Lung (tissue), 12 donors: ENCODE measurements around the gene CELF5. TPM values are rescaled to one million over a fixed set of nuclear protein-coding genes. Genes with fewer than 3 reads are reported as not detected.
A peak's percentile ranks its signal among the peaks of the same experiment; 100 is the strongest.

ENCODE experiments used
- ATAC-seq: fragments of 200-7000 bp; cut with Tn5 transposase; one replicate; pipeline ENCODE4 v1.9.1; 2020; ENCODE audit warnings: moderate number of reproducible peaks; ENCODE audit not compliant: insufficient read depth, low FRiP score
- DNase-seq, 3 donors: peaks; one replicate each; pipeline ENCODE4 v3.0.0-alpha.2; 2013 to 2017
- H3K27ac ChIP-seq, 2 donors: one replicate each; pipeline ENCODE4 v1.5.1; 2013; ENCODE audit warnings: mild to moderate bottlenecking in 2 of 2, moderate library complexity in 2 of 2, control low read depth in 1 of 2, inconsistent platforms in 1 of 2, low read depth in 1 of 2, low read length in 1 of 2
- H3K27me3 ChIP-seq, 3 donors: one replicate each; pipeline ENCODE4 v1.5.1; 2013; ENCODE audit warnings: low read length in 2 of 3; ENCODE audit not compliant: control insufficient read depth in 3 of 3, insufficient read depth in 3 of 3
- H3K36me3 ChIP-seq, 4 donors: one replicate each; pipeline ENCODE4 v1.5.1; 2013; ENCODE audit warnings: low read length in 4 of 4, mild to moderate bottlenecking in 1 of 4, moderate library complexity in 1 of 4; ENCODE audit not compliant: control insufficient read depth in 4 of 4, insufficient read depth in 4 of 4
- H3K4me1 ChIP-seq, 5 donors: one replicate each; pipeline ENCODE4 v1.5.1; 2013; ENCODE audit warnings: low read length in 5 of 5, mild to moderate bottlenecking in 2 of 5, moderate library complexity in 1 of 5; ENCODE audit not compliant: control insufficient read depth in 5 of 5, insufficient read depth in 5 of 5
- H3K4me3 ChIP-seq: one replicate; pipeline ENCODE4 v1.5.1; 2013; ENCODE audit warnings: mild to moderate bottlenecking, control low read depth, moderate library complexity
- H3K9ac ChIP-seq, 2 donors: one replicate each; pipeline ENCODE4 v1.5.1; 2013; ENCODE audit warnings: low read length in 2 of 2, control low read depth in 1 of 2; ENCODE audit not compliant: insufficient read depth in 1 of 2
- H3K9me3 ChIP-seq, 4 donors: one replicate each; pipeline ENCODE4 v1.5.1; 2013; ENCODE audit warnings: low read length in 3 of 4, mild to moderate bottlenecking in 1 of 4, moderate library complexity in 1 of 4; ENCODE audit not compliant: control insufficient read depth in 4 of 4, insufficient read depth in 3 of 4
- WGBS, 2 donors: extraction: QIAGEN DNeasy Blood & Tissue Kit; methylation state at CpG; one replicate each; pipeline ENCODE4 v1.1.7; 2013; 5-methylcytosine and 5-hydroxymethylcytosine counted together
- polyA plus RNA-seq, 2 donors: library from polyadenylated mRNA; stranded (reverse); fragments of 200-250 nt; gene quantifications; one replicate each; pipeline ENCODE4 v1.2.1, GENCODE V29; 2013
- total RNA-seq, 2 donors: library from RNA; depleted of rRNA in 1 of 2; stranded (reverse); fragments of >200 nt in 1 of 2; gene quantifications; one replicate each; pipeline ENCODE4 v1.2.1, GENCODE V29; 2014 to 2021
- TF ChIP-seq, protein P1 (sequence below): IDR thresholded peaks from 2 replicates; pipeline ENCODE4 v1.5.1; 2012; ENCODE audit warnings: mild to moderate bottlenecking; ENCODE audit errors: control extremely low read depth, extremely low read depth
- donor health status: control.
- donor health status: control.
- donor health status: Bipolar disorder and iron deficiency.
- donor health status: healthy.
- donor health status: DM: yes; HTN: yes; CAD: no.

Gene CELF5
- total and polyA plus RNA-seq, 4 donors, result 0.08 to 0.14 (median 0.12) TPM; not detected in 1

DNA sequence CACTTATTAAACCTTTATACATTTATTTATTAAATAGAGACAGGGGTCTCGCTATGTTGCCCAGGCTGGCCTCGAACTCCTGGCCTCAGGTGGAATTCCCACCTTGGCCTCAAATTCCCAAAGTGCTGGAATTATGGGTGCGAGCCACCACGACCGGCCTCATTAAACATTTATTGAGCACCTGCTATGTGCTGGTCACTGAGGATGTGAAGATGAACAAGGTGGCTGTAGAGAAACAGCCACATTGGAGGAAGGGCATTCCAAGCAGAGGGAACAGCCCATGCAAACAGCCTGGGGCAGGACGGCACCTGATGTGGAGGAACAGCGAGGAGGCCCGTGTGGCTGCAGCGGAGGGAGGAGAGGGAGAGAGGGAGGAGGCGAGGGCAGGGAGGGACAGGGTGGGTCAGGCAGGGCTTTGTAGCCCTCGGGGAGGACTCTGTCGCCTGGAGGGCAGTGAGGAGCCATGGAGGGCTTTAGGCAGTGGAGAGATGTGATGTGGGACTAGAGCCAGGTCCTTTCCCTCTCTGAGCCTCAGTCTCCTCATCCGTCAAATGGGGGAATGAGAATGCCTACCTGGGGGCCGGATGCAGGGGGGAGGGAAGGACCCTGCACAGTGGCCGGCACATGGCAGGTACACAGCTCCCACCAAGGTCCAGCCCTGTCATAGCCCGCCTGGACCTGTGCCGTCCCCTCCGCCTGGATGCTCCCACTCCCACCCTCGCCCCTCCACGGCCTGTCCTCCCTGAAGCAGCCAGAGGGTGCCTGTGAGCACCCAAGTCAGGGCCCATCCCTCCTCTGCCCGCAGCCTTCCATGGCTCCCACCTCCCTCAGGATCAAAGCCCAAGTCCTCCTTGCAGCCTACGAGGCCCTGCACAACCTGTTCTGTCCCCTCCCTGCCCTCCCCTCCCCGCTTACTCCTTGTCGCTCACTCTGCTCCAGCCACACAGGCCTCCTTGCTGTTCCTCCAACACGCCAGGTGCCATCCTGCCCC is 120.4 kb downstream of the CELF5 start:
- TF ChIP-seq, protein P1, sequence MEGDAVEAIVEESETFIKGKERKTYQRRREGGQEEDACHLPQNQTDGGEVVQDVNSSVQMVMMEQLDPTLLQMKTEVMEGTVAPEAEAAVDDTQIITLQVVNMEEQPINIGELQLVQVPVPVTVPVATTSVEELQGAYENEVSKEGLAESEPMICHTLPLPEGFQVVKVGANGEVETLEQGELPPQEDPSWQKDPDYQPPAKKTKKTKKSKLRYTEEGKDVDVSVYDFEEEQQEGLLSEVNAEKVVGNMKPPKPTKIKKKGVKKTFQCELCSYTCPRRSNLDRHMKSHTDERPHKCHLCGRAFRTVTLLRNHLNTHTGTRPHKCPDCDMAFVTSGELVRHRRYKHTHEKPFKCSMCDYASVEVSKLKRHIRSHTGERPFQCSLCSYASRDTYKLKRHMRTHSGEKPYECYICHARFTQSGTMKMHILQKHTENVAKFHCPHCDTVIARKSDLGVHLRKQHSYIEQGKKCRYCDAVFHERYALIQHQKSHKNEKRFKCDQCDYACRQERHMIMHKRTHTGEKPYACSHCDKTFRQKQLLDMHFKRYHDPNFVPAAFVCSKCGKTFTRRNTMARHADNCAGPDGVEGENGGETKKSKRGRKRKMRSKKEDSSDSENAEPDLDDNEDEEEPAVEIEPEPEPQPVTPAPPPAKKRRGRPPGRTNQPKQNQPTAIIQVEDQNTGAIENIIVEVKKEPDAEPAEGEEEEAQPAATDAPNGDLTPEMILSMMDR, result no peak

DNA sequence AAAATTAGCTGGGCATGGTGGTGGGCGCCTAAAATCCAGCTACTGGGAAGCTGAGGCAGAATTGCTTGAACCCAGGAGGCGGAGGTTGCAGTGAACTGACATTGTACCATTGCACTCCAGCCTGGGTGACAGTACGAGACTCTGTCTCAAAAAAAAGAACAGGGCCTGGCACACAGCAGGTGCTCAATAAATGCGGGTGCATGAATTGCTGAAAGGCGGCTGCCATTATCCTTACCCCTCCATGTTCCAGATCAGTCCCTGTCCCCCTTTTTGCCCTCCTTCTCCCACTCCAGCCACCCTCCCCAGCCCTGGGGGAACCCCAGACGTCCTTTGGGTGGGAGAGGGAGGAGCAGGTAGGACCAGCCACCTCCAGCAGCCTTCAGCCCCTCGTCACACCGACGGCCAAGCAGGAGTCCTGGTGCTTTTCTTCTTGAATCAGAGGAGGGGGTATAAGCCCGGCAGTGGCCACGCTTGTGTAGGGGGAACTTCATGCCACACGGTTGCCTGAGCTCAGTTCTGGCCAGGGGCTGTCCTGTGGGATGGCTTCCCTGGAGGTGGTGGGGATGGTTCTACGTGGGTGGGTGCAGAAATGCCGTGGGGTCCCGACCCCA is 121.5 kb downstream of the CELF5 start:
- DNase-seq, result peak in 1 of 3 donors; percentile 22
- no peak for ATAC-seq
- Histone ChIP-seq H3K4me1 (peaks cover 0 to 15% (median 4%) of the 10 kb centered on the region in 5 donors), H3K27ac (peak overlapping the region; percentile 25 to 60), H3K36me3 (no peaks in the 10 kb centered on the region), H3K9ac (no peak overlapping the region), H3K9me3 (no peaks in the 10 kb centered on the region), H3K27me3 (no peaks in the 10 kb centered on the region), H3K4me3 (no peak overlapping the region)
- TF ChIP-seq, protein P1, result no peak
- WGBS, 2 donors, result 68 to 77% methylated on average over 14 to 15 of the region's 15 CpGs

More for the DNA sequence above, 120.4 kb downstream of the CELF5 start:
- no peak for DNase-seq
- no peak overlapping the region for H3K4me3 ChIP-seq
- H3K36me3 ChIP-seq, result no peaks in the 10 kb centered on the region
- H3K4me1 ChIP-seq, result peaks cover 0 to 15% (median 4%) of the 10 kb centered on the region in 5 donors
- no peaks in the 10 kb centered on the region for H3K9me3 ChIP-seq
- no peak for ATAC-seq
- no peak overlapping the region for H3K9ac ChIP-seq
- H3K27ac ChIP-seq, result no peak overlapping the region
- H3K27me3 ChIP-seq, result no peaks in the 10 kb centered on the region
- WGBS, 2 donors, result 91% methylated on average over 24 to 25 of the region's 25 CpGs

Other genes starting within 250 kb of the CELF5 start
- 1 to 10 TPM; 6.3 to 8.8 TPM for gene TLE6, start 247.1 kb upstream of the CELF5 start, total RNA-seq
- 1 to 10 TPM; 6.1 to 8.0 TPM for gene TLE6, start 247.1 kb upstream of the CELF5 start, polyA plus RNA-seq
- gene TLE2, start 195.4 kb upstream of the CELF5 start, total RNA-seq, result 10 to 100 TPM; 39.8 to 47.1 TPM
- 10 to 100 TPM; 30.8 to 38.7 TPM for gene TLE2, start 195.4 kb upstream of the CELF5 start, polyA plus RNA-seq
- gene TLE5, start 162.2 kb upstream of the CELF5 start, total RNA-seq, result 100 to 1,000 TPM; 179 to 468 TPM
- gene TLE5, start 162.2 kb upstream of the CELF5 start, polyA plus RNA-seq, result 100 to 1,000 TPM; 352 to 797 TPM
- gene GNA11, start 130.3 kb upstream of the CELF5 start, total RNA-seq, result 10 to 100 TPM; 39.4 to 80.9 TPM
- gene GNA11, start 130.3 kb upstream of the CELF5 start, polyA plus RNA-seq, result 10 to 100 TPM; 36.8 to 37.1 TPM
- 10 to 100 TPM; 18.6 to 36.0 TPM for gene GNA15, start 88.6 kb upstream of the CELF5 start, total RNA-seq
- 10 to 100 TPM; 21.5 to 65.4 TPM for gene GNA15, start 88.6 kb upstream of the CELF5 start, polyA plus RNA-seq
- 10 to 100 TPM in 1 of 2 donors, 1 to 10 TPM in 1; 7.3 to 18.8 TPM for gene S1PR4, start 45.9 kb upstream of the CELF5 start, total RNA-seq
- gene S1PR4, start 45.9 kb upstream of the CELF5 start, polyA plus RNA-seq, result 10 to 100 TPM; 14.7 to 40.5 TPM
- gene NCLN, start 38.7 kb upstream of the CELF5 start, total RNA-seq, result 100 to 1,000 TPM in 1 of 2 donors, 10 to 100 TPM in 1; 24.8 to 117 TPM
- 10 to 100 TPM; 54.3 to 71.9 TPM for gene NCLN, start 38.7 kb upstream of the CELF5 start, polyA plus RNA-seq
- gene NFIC, start 141.9 kb downstream of the CELF5 start, total RNA-seq, result 100 to 1,000 TPM in 1 of 2 donors, 10 to 100 TPM in 1; 43.9 to 208 TPM
- gene NFIC, start 141.9 kb downstream of the CELF5 start, polyA plus RNA-seq, result 10 to 100 TPM; 40.4 to 55.6 TPM